Activated gamma-delta T cell treated with anti-CD3 and anti-CD28 coated beads, Interleukin-2, amount 50 U/mL, for 16 hours (primary cell): ENCODE results near the gene USP13.

Experiments
- DNase-seq: peaks from one replicate; pipeline ENCODE4 v3.0.0-alpha.2; 2020; ENCODE audit warnings: low read depth

Gene USP13

DNA sequence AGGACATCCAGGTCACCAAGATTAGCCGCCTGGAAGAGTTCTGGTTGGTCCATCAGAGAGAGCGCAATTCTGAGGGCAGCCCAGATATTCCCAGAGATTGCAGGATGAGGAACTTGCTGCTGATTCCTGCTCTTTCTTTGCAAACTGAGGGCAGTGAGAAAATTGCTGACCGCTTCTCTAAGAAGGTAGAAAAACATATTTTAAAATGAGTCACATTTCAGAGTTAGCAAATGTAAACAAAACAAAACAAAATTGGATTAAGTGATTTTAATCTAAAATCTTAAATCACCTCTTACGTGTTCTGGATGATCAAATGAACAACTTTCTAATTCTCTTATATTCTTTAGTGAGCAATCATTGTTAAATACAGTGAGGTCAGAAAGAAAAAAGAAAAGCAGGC lies 149.0 kb downstream of the USP13 start:
- DNase-seq: no peak

DNA sequence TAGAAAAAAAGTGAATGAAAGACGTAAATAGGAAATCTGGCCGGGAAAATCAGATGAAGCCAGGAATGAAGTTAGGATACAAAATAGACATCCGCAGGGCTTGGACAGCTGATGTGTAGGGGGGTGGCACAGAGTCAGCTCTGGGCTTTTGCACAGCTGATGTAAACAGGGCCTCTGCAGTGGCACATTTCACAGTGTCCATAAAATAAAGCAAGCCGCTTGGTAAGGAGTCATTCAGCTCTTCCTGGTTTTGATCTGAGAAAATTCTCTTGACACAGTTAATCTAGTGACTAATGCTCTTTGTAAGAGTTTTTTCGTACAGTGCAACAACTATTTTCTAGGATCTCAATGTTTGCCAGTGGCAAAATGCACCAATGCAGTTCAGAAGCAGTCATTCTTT lies 153.3 kb downstream of the USP13 start:
- DNase-seq: no peak

DNA sequence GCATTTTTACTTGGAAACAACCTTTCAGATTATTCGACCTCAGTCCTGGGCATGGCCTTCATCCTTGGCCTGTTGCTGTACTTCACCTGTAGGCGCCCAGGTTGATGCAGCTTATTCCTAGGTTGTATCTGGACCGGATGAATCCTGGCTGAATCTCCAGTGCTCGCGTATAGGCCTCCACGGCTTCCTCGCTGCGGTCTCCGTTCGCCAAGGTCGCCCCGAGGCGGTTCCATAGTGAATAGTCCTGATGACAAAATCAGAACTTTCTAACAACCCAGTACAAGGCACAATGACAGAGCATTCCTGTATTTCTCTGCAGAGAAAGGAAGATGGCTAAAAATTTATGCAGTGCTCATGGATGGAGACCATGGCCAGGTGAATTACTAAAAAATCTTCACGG lies 154.7 kb downstream of the USP13 start:
- no peak for DNase-seq

DNA sequence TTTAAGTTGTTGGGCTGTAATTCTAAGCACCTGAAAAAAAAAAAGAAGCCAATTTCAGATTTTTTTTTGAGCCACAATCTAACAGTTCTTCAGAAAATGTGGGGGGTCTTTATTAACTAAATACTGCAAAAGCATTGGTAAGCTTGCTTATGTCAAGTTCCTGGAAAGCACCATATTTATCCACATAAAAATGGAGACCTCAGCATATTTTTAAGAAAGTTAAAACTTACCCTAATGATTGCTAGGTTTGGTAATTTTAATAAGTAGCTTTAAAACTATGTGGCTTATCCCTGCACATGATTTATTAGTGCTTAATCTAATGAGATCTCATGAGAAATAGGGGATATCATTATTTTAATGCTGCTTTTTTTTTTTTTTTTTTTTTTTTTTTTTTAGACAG lies 156.8 kb downstream of the USP13 start:
- DNase-seq: no peak

DNA sequence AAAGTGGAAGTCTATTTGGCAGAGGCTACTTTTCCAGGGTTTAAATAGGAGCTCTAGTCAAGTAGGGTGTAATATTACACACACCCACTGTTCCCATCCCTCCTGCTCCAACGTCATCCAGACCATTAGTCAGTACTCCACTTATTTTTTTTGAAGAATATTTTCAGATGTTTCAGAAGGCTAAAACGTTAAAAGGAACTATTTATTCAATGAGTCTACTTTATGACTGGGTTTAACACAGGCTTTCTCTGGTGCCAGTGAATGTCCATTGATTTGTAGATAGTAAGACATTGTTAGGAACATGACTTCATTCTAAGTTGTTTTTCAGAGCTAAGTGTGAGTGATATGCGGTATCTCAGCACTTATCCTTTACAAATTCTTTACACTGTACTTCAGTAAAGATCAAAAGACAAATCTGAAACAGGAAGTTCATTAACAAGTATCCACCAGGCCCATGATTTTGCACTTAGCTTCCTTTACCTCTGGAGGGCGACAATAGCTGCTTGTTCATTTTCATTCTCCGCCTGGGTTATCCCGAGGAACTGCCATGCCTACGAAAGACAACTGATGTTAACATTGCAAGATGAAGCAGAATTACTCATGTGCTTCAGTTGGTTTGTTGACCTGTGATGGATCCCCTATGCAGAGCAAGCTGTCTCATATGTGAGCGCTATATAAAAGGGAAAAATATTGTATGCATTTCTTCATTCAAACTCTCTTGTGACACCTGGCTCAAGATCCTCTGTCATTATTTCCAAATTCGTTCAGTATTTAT lies 158.7 kb downstream of the USP13 start:
- DNase-seq: no peak

DNA sequence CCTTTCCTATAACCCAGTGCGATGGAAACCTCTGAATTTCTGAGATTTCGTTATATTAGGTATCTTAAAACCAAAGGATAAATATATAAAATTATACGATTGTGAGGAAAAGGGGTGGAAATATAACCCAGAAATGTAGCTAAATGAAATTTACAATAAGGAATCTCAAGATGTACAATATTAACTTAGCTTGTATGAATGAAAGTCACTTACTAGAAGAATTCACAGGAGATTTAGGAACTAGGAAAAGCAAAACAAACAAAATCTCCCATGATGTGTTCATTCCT lies 159.2 kb downstream of the USP13 start:
- no peak for DNase-seq

DNA sequence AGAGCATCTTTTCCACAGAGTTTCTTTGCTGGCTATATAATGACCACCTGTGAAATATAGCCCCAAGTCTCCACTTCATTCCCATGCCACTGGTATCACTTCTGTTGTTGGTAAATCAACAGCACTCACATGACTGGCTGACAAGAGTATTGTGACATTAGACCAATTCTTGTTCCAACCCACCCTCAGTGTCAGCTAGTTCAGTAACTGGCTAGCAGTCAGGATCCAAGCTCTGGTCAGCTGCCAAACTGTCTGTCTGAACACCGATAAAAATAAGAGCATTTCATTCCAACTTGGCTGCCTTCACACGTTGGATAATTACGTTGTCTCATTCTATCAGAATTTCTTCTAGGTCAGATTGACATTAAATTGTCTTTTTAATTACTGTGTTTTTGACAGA lies 166.5 kb downstream of the USP13 start:
- DNase-seq: no peak

DNA sequence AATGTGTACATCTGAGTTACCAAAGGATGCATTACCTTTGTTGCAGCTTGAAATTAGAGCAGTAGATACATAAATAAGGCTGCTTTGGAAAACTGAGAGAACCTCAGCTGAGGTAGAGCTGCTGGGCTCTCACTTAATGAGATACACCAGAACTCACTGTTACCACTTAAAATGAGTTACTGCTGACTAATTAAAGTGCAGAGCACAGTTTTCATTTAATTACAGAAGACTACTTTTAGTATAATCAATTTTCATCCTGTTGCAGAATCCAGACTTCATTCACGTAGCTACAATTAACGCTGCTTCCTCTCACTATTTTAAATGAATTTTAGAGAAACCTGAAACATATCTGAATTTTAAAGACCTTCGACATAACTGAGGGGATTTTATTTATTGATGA lies 169.5 kb downstream of the USP13 start:
- DNase-seq: no peak

DNA sequence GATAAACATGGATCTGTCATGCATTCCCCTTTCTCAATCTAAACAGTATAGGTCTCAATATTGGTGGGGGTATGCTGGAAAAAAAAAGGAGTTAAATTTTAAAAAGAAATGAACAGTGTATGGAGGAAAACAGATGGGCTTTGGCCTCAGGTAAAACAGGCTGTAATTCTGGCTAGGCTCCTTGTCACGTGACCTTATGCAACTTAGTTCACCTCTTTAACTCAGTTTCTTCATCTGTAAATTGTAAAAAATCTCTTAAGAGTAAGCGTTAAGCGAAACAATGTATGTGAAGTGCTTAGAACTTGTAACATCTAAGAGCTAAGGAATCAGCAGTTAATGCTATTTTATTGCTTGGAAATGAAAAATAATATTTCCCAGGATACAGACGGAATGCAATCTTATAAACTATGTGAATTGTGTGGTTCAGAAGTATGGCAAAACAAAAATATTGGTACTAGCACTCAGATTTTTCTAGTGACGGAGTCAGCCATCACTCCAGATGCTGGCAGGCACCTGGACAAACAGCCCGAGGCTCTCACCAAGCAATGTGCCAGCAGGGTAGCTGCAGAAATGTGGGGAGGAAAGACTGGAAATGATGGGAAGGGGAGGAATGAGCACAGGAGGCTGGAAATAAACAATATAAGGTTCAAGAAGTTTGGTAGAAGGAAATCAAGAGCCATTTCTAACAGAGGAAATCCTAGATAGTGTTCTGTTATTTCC lies 172.8 kb downstream of the USP13 start:
- DNase-seq: no peak

DNA sequence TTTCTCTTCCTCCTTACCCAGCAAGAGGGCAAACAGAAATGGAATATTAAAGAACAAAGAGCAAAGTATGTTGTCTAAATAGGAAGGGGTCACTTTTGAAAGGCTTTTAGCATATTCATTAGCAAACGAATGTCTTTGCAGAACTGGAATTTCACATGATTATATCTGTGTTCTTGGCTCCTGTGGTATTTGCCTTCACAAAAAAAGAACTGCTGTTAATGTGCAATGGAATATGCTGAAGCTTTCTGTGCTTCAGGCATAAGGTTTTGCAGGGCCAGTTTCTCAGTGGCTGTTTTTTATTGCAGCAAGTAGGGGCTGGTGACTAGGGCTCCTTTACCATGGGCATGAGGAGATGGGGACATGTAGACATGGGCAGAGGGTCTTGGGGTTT lies 173.4 kb downstream of the USP13 start:
- no peak for DNase-seq

DNA sequence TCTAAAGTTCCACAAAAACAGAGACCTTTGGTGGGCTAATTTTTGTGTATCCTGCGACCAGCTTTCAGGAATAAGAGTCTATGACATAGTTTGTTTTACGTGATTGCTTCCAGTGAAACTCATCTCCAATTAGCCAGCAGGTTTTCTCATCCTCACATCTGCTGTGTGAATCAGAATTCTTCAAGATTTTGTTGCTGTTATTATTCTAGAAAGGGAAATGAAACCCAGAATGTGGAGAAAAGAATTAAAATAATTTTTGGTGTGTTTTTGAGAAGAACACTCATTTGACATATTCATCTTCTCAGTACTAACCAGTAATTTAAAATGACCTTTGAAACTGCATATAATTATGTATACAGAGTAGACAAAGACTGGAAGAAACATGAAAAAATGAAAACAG lies 175.9 kb downstream of the USP13 start:
- no peak for DNase-seq

DNA sequence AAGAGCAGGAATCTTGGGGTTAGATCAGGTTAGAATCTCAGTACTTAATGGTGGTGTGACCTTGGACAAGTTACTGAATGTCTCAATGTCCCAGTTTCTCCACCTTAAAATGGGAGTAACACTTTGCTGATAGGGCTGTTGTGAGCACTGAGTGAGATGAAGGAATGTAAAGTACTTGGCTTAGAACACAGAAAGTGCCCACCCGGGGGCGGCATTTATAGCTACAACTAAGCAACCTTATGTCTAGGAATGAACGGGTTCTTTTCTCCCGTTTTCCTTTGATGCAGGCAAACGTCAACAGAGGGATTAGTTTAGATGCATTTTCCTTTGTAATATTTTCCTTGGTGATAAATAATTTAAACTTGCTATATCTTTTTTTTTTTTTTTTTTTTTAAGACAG lies 176.6 kb downstream of the USP13 start:
- DNase-seq: no peak

DNA sequence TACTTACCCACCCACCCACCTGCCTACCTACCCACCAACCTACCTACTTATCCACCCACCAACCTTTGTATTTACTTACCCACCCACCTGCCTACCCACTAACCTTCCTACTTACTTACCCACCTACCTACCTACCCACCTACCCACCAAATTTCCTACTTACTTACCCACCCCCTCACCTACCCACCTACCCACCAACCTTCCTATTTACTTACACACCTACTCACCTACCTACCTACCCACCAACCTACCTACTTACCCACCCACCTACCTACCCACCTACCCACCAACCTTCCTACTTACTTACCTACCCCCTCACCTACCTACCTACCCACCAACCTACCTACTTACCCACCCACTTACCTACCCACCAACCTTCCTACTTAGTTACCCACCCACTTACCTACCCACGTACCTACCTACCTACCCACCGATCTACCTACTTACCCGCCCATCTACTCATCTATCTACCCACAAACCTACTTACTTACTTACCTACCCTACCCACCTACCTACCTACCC lies 179.6 kb downstream of the USP13 start:
- DNase-seq: no peak

DNA sequence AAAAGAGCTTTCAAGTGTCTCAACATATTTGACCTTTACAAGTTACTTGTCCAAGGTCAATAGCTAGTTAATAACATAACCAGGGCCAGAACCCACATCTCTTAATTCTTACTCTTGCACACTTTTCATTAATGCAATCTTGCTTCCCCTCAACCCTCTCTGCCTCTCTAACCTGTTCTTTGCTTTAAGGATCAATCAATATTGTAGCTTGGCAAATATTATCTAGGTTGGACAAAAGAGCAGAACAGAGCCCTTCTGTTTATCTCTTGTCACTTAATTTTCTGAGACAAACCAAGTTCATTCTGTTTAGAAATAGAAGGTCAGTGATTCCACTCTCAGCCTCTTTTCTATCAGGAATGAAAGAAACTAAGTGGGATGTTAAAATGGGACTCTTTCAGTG lies 180.5 kb downstream of the USP13 start:
- no peak for DNase-seq

DNA sequence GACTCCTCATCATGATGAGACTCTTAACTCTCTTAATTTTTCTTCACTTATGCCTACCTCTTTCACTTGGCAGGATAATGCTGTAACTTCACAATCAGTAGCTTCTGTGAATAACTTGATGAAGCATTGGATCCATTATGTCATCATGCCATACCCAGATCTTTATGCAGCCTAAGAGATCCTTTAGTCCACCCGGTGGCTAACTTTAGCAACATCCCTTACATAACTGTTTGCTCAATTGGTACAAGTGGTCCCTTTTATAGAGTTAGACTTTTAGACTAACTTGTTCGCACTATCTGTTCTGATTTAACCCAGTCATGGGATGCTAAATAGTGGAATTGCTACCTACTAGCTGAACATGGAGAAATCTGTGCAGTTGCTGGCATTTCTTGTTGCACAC lies 184.5 kb downstream of the USP13 start:
- no peak for DNase-seq
